PFSK-1 (cell line): ENCODE measurements around the gene CCNG1.

ENCODE experiments used
- FOXP2 ChIP-seq: optimal IDR thresholded peaks from 2 replicates; pipeline ENCODE3; 2011; ENCODE audit warnings: borderline replicate concordance, control low read depth, inconsistent platforms; ENCODE audit not compliant: insufficient read depth; ENCODE audit errors: extremely low read length, extremely low read depth
- POLR2AphosphoS5 ChIP-seq: IDR thresholded peaks from 2 replicates; pipeline ENCODE4 v1.6.1; 2012; ENCODE audit warnings: low read depth, mild to moderate bottlenecking, control low read depth, low read length, moderate library complexity
- SIN3A ChIP-seq: IDR thresholded peaks from 2 replicates; pipeline ENCODE4 v1.6.1; 2012; ENCODE audit warnings: mild to moderate bottlenecking, low read length, moderate library complexity, borderline replicate concordance; ENCODE audit not compliant: insufficient read depth
- TAF1 ChIP-seq: IDR thresholded peaks from 2 replicates; pipeline ENCODE4 v1.6.1; 2012; ENCODE audit warnings: low read length, control low read depth, borderline replicate concordance; ENCODE audit not compliant: insufficient read depth
- TF ChIP-seq, protein P1 (sequence below), 2 experiments: IDR thresholded peaks; 2 replicates each; pipeline versions ENCODE4 v1.6.1 to v1.8.0; 2011 to 2012; ENCODE audit warnings: low read depth in 2 of 2, low read length in 2 of 2, control low read depth in 1 of 2, inconsistent platforms in 1 of 2, mild to moderate bottlenecking in 1 of 2, moderate library complexity in 1 of 2; ENCODE audit not compliant: insufficient read depth in 1 of 2

Gene CCNG1

DNA sequence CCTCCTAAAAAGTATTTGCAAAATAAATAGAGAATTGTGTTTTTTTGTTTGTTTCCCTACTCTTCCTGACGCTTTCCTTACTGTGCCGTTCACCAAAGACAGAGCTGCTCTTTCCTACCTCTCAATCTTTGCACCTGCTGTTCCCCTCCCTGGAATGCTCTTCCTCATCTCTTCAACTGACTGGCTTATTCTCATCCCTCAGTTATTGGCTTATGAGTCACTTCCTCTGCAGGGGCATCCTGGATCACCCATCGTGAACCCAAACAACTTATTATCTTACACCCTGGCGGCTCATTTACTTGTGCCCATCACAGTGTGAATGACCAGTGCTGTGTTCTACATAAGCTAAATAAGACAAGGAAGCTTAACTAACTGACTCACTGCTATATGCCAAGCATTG, 36.1 kb upstream of the CCNG1 start:
- TF ChIP-seq POLR2AphosphoS5 (no peak), SIN3A (no peak), TAF1 (no peak), FOXP2 (no peak)
- TF ChIP-seq, protein P1, sequence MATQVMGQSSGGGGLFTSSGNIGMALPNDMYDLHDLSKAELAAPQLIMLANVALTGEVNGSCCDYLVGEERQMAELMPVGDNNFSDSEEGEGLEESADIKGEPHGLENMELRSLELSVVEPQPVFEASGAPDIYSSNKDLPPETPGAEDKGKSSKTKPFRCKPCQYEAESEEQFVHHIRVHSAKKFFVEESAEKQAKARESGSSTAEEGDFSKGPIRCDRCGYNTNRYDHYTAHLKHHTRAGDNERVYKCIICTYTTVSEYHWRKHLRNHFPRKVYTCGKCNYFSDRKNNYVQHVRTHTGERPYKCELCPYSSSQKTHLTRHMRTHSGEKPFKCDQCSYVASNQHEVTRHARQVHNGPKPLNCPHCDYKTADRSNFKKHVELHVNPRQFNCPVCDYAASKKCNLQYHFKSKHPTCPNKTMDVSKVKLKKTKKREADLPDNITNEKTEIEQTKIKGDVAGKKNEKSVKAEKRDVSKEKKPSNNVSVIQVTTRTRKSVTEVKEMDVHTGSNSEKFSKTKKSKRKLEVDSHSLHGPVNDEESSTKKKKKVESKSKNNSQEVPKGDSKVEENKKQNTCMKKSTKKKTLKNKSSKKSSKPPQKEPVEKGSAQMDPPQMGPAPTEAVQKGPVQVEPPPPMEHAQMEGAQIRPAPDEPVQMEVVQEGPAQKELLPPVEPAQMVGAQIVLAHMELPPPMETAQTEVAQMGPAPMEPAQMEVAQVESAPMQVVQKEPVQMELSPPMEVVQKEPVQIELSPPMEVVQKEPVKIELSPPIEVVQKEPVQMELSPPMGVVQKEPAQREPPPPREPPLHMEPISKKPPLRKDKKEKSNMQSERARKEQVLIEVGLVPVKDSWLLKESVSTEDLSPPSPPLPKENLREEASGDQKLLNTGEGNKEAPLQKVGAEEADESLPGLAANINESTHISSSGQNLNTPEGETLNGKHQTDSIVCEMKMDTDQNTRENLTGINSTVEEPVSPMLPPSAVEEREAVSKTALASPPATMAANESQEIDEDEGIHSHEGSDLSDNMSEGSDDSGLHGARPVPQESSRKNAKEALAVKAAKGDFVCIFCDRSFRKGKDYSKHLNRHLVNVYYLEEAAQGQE (IDR thresholded peaks at IDR 0.05; ENCODE audit: insufficient read depth in 1 of 2, low read depth in 2 of 2, low read length in 2 of 2), result no peak

DNA sequence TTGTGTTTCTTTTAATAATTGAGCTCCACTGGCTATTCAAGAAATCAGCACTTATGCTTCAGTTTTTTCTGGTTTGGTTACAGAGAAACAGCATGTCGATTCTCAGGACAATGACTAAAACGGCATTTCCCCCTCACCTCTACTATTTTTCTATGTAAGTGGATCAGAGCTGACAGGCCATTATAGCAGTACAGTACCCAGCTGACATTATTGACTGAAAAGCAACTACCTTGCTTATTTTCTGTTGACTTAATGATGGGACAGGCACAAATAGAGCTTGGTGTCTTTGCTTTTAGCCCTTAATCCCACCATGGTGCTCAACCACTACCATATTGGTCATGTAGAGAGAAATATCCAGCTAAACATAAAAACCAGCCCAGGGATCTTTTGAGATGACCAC, 35.4 kb upstream of the CCNG1 start:
- no peak for TF ChIP-seq TAF1

DNA sequence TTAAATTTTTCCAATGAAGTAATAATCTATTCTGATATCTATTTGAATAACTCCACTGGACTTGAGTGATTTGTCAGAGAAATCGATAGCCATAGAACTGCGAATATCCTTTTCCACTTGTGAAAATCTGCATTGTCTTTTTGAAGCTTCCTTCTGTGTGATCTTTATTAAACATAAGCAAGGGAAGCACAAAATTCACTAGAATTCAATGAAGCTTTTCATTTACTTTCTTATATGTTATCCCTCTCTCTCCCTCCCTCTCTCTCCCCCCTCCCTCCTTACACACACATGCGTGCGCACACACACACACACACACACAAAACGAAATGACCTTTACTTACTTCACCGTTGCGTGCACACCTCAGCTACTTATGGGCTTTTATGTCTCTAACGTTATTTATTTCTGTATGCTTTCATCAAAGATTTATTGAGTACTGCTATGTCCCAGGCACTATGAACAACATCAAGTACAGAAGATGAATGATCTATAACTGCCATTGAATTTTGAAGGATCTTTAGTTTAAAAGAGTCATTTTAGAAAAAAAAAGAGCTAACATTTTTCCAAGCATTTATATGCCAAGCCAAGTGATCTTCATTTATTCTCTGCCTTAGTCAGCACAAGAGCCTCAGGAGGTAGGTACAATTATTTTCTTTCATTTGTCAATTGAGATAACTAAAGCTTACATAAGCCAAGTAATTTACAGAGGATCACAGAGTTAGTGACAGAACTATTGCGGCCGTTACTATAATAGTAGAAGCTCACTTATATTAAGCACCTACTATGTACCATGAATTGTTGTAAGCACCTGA, 32.8 kb upstream of the CCNG1 start:
- TF ChIP-seq POLR2AphosphoS5, result no peak
- TF ChIP-seq TAF1, result no peak
- TF ChIP-seq, protein P1 (IDR thresholded peaks at IDR 0.05; ENCODE audit: insufficient read depth in 1 of 2, low read depth in 2 of 2, low read length in 2 of 2), result no peak
- TF ChIP-seq SIN3A, result no peak
- no peak for TF ChIP-seq FOXP2

DNA sequence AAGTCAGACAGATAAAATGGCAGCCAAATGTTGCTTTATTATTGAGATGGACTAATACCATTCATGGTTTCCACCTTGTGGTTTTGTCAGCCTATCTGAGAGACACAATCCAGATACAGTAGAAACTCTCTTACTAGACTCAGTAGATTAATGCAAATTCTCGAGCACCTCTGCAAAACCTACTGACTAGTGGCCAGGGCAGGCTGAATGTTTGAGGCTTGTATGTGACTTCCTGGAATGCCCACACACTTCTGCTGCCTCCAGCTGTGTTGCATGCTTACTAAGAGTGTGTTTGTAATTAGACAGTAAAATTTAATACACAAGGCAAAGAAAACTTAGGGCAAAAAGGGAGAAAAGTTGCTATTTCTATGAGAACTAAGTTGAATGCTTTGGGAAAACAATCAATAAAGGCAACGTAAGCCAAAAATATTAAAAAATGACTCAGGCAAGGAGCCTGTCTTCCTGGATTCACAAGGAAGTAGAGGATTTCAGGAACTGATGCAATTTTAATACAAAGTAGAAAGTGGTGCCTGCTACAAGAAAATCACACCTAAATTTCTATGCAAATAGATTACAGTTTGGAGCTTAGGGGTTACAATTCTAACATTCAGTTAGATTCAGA, 30.2 kb upstream of the CCNG1 start:
- TF ChIP-seq, protein P1 (IDR thresholded peaks at IDR 0.05; ENCODE audit: insufficient read depth in 1 of 2, low read depth in 2 of 2, low read length in 2 of 2), result no peak

DNA sequence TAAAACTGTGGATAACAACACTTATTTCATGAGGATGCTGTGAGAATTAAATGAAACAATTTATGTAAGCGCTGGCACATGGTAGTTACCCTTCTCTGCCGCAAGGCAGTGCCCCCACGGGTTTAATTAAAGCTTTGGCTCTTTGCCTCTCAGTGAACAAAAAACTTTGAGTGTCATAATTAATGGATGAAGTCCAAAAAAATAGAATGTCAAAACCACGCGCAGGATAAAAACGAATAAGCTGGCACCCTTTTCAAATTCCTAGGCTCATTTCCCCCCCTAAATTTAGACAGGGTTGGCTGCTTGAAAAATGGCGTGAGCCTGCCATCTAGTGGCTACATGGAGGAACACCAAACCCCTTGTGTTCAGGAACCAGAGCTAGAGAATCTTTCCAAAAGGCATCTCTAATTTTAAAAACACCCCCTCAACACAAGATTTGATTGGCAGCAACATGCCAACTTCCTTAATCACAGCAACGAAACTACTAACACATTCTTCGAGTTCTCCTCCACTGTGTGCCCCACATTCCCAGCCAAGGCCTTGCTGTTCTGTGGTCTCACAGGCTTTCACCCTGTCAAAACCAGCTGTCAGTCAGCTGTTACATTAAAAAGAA, 29.0 kb upstream of the CCNG1 start:
- TF ChIP-seq FOXP2 (no peak), TAF1 (no peak), POLR2AphosphoS5 (no peak), SIN3A (no peak)
- TF ChIP-seq, protein P1 (IDR thresholded peaks at IDR 0.05; ENCODE audit: insufficient read depth in 1 of 2, low read depth in 2 of 2, low read length in 2 of 2), result no peak
